Activated naive CD4-positive, alpha-beta T cell treated with anti-CD3 and anti-CD28 coated beads, Interleukin-2, amount 50 U/mL, for 24 hours (primary cell): Measurements from ENCODE around the gene CFAP70.

Source experiments
- H3K27ac Mint-ChIP-seq: one replicate; pipeline ENCODE4 v1.8.0; 2021; ENCODE audit warnings: mild to moderate bottlenecking, mixed read lengths
- H3K27me3 Mint-ChIP-seq: one replicate; pipeline ENCODE4 v1.8.0; 2021; ENCODE audit warnings: mixed read lengths
- H3K36me3 Mint-ChIP-seq: one replicate; pipeline ENCODE4 v1.8.0; 2021; ENCODE audit warnings: mixed read lengths
- H3K4me1 Mint-ChIP-seq: one replicate; pipeline ENCODE4 v1.8.0; 2021; ENCODE audit warnings: mixed read lengths
- H3K4me3 Mint-ChIP-seq: one replicate; pipeline ENCODE4 v1.8.0; 2021; ENCODE audit warnings: mild to moderate bottlenecking, mixed read lengths
- H3K9me3 Mint-ChIP-seq: one replicate; pipeline ENCODE4 v1.8.0; 2021; ENCODE audit warnings: mixed read lengths

Gene CFAP70

DNA sequence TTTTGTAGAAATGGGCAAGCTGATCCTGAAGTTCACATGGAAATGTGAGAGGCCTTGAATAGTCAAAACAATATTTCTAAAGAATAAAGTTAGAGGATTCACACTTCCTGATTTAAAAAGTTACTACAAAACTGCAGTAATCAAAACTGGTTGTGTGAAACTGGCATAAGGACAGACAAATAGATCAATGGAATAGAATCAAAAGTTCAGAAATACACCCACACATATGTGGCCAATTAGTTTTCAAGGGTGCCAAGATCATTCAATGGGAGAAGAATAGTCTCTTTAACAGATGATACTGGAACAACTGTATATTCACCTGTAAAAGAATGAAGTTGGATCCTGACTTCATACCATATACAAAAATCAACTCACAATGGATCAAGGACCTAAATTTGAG, 139.3 kb downstream of the CFAP70 start:
- Mint-ChIP-seq H3K9me3 (no peaks in the 10 kb centered on the region), H3K27me3 (no peaks in the 10 kb centered on the region), H3K4me1 (no peaks in the 10 kb centered on the region), H3K27ac (no peak overlapping the region), H3K4me3 (no peak overlapping the region), H3K36me3 (peaks cover 17% of the 10 kb centered on the region)

DNA sequence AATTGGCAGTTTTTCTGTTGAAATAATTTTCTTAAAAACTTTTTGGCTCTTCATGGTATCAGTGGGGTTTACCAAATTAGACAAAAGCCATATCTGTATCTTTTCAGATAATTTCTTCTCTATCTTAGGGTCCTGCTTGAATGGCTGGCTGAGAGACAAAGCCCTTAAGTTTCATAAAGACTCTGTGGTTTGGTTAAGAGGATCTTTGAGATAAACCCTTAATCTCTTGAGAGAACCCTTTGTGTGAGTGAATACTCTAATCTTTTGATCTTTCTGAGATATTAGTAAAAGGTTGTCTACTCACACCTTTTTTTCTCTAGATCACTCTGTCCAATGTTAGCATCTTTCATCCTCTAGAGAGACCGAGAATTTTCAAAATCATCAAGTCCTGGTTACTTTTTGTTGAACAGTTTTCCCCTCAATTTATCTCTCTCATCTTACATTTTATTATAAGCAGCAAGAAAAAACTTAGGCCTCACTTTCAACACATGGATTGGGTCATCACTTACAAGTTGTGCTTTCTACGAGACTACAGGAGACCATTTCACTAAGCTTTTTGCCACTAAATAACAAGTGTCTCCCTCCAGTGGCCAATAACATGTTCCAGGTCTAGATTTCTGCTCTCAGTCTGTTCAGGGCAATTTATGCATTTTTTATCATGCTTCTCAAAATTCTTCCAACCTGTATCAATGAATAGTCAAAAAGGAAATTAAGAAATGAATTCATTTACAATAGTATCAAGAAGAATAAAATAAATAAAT, 140.1 kb downstream of the CFAP70 start:
- Mint-ChIP-seq H3K27me3 (no peaks in the 10 kb centered on the region), H3K4me1 (no peaks in the 10 kb centered on the region), H3K4me3 (no peak overlapping the region), H3K36me3 (peaks cover 22% of the 10 kb centered on the region), H3K27ac (no peak overlapping the region), H3K9me3 (no peaks in the 10 kb centered on the region)

DNA sequence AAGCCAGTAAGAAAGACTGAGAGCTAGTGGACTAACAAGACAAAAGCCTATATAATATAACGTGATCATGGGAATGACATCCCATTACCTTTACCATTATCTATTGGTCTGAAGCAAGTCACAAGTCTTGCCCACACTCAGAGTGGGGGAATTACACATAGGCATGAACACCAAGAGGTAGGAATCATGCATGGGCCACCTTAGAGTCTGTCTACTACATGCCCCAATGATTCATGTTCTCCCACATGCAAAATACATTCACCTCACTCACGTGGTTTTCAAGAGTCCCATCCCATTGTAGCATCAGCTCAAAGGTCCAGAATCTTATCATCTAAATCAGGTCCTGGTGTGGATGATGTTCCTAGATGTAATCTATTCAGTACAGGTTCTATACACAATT, 141.0 kb downstream of the CFAP70 start:
- Mint-ChIP-seq H3K9me3 (no peaks in the 10 kb centered on the region), H3K4me1 (no peaks in the 10 kb centered on the region), H3K4me3 (no peak overlapping the region), H3K27me3 (no peaks in the 10 kb centered on the region), H3K36me3 (peaks cover 28% of the 10 kb centered on the region), H3K27ac (no peak overlapping the region)

DNA sequence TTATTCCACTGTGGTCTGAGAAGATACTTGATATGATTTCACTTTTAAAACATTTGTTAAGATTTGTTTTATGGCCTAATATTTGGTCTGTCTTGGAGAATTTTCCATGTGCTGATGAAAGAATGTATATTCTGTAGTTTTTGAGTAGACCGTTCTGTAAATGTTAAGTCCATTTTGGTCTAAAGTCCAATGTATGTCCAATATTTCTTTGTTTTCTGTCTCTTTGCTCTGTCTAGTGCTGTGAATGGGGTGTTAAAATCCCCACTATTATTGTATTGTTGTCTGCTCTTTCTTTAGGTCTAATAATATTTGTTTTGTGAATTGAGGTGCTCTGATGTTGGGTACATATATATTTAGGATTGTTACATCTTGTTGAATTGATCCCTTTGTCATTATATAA, 142.9 kb downstream of the CFAP70 start:
- Mint-ChIP-seq H3K27me3 (no peaks in the 10 kb centered on the region), H3K36me3 (peaks cover 33% of the 10 kb centered on the region), H3K4me3 (no peak overlapping the region), H3K9me3 (no peaks in the 10 kb centered on the region), H3K27ac (no peak overlapping the region), H3K4me1 (no peaks in the 10 kb centered on the region)

DNA sequence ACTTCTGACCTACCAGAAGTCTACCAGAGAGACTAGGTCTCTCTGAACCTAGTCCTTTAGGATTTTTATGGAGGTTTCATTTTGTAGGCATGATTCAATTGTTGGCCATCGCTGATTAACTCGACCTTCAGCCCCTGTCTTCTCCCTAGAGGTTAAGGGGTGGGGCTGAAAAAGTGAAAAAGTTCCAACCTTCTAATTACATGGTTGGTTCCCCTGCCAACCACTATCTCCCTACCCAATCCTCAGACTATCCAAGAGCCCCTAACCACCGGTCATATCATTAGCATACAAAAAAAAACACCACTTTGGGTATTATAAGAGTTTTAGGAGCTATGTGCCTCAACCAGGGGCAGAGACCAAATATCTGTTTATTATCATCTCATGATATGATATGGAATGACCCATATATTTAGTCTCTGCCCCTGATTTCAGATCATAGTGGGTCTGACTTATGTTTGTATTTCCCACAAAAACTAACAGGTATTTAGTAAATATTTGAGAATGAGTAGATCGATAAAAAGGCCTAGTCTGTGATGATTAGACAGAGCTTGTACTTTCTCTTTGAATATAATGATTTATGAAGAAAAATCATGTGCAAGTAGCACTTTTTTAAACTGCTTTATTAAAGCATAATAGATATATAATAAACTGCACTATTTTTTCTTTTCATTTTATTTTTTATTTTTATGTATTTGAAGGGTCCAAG, 147.4 kb downstream of the CFAP70 start:
- Mint-ChIP-seq H3K9me3 (no peaks in the 10 kb centered on the region), H3K4me1 (no peaks in the 10 kb centered on the region), H3K36me3 (peaks cover 26% of the 10 kb centered on the region), H3K27me3 (no peaks in the 10 kb centered on the region), H3K27ac (no peak overlapping the region), H3K4me3 (no peak overlapping the region)

DNA sequence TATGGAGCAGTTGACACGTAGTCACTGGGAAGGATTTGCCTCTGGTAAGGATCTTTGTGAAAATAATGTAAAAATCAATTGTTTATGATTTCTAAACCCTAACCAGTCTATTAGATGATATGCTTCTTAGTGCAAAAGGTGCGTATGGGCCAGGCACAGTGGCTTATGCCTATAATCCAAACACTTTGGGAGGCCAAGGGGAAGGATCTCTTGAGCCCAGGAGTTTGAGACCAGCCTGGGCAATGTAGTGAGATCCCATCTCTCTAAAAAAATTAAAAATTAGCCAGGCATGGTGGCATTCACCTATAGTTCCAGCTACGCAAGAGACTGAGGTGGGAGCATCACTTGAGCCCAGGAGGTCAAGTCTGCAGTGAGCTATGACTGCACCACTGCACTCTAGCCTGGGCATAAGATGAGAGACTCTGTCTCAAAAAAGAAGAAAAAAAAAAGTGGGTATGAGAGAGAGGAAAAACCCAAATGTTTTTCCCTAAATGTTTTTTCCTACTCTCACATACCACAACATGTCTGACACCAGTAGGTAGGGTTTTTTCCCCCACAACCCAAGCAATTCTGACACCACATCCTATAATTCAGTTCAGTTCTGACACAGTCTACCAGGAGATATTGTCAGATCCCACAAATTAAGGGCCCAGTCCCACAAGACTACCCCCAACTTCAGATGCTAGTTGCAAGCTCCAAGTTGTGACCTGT, 148.1 kb downstream of the CFAP70 start:
- Mint-ChIP-seq H3K27me3 (no peaks in the 10 kb centered on the region), H3K36me3 (peaks cover 23% of the 10 kb centered on the region), H3K9me3 (no peaks in the 10 kb centered on the region), H3K27ac (no peak overlapping the region), H3K4me3 (no peak overlapping the region), H3K4me1 (no peaks in the 10 kb centered on the region)

DNA sequence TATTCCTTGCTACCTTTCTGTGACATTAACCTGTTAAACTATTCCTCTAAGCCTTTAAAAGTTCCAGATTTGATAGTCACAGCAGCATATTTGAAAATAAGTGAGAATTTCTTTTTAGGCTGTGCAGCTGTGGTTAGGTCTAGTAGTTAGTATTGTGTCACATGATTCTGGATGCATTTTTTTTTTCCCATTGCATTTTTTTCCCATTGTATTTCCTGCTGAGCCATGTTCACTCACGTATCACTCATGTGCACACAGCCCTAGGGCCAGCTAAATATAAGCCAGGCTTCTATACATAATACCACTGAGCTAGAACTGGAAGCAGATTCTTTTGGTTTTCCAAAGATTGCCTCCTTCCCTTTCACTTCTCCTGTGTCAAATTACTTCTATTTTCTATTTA, 149.0 kb downstream of the CFAP70 start:
- H3K4me1 Mint-ChIP-seq: no peaks in the 10 kb centered on the region
- no peaks in the 10 kb centered on the region for H3K9me3 Mint-ChIP-seq
- no peaks in the 10 kb centered on the region for H3K27me3 Mint-ChIP-seq
- peaks cover 26% of the 10 kb centered on the region for H3K36me3 Mint-ChIP-seq
- no peak overlapping the region for H3K4me3 Mint-ChIP-seq
- no peak overlapping the region for H3K27ac Mint-ChIP-seq

DNA sequence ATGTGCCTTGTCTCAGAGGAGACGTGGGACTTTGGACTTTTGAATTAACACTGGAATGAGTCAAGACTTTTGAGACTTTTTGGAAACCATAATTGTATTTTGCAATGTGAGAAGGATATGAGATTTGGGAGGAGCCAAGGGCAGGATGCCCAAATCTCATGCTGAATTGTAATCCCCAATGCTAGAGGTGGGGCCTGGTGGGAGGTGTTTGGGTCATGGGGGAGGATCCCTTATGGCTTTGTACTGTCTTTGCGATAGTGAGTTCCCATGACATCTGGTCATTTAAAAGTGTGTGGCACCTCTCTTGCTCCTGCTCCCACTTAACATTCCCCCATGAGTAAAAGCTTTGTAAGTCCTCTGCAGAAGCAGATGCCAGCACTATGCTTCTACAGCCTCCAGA, 150.8 kb downstream of the CFAP70 start:
- no peaks in the 10 kb centered on the region for H3K4me1 Mint-ChIP-seq
- H3K4me3 Mint-ChIP-seq: no peak overlapping the region

DNA sequence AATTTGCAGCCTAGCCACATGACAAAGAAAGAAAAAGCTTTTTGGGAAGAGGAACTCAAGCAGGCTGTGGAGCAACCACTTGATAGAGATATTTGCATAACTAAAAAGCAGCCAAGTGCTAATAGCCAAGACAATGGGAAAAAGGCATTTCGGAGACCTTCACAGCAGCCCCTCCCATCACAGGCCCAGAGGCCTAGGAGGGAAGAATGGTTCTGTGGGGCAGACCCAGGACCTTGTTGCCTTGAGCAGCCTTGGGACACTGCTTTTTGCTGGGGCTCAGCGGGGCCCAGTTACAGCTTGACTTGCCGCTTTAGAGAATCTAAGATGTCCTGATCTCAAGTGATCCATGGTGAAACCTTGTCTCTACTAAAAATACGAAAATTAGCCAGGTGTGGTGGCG, 152.3 kb downstream of the CFAP70 start:
- H3K4me3 Mint-ChIP-seq: no peak overlapping the region

More for the DNA sequence above, 150.8 kb downstream of the CFAP70 start:
- Mint-ChIP-seq H3K9me3 (no peaks in the 10 kb centered on the region), H3K27me3 (no peaks in the 10 kb centered on the region), H3K36me3 (peaks cover 19% of the 10 kb centered on the region), H3K27ac (no peak overlapping the region)

DNA sequence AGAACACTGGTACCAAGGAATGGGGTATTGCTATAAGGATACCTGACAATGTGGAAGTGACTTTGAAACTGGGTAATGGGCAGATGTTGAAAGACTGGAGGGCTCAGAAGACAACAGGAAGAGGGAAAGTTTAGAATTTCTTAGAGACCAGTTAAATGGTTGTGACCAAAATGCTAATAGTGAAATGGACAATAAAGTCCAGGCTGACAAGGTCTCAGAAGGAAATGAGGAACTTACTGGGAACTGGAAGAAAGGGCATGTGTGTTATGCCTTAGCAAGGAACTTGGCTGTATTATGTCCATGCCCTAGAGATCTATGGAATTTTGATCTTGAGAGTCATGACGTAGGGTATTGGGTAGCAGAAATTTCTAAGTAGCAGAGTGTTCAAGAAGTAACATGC, 152.8 kb downstream of the CFAP70 start:
- peaks cover 15% of the 10 kb centered on the region for H3K36me3 Mint-ChIP-seq

More for the DNA sequence above, 152.3 kb downstream of the CFAP70 start:
- Mint-ChIP-seq H3K4me1 (no peaks in the 10 kb centered on the region), H3K27me3 (no peaks in the 10 kb centered on the region), H3K36me3 (peaks cover 17% of the 10 kb centered on the region), H3K27ac (no peak overlapping the region), H3K9me3 (no peaks in the 10 kb centered on the region)

DNA sequence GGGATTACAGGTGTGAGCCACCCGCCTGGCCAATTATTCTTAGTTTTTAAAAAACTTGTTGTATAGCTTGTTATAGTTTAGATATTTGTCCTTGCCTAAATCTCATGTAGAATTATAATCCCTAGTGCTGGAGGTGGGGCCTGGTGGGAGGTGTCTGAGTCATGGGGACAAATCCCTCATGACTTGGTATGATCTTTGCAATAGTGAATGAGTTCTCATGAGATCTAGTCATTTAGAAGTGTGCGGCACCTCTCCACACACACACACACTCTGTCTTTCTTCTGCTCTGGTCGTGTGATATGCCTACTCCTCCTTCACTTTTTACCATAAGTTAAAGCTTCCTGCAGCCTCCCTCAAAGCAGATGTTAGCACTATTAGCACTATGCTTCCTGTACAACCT, 153.6 kb downstream of the CFAP70 start:
- no peaks in the 10 kb centered on the region for H3K9me3 Mint-ChIP-seq
- no peaks in the 10 kb centered on the region for H3K4me1 Mint-ChIP-seq
- no peaks in the 10 kb centered on the region for H3K27me3 Mint-ChIP-seq
- no peak overlapping the region for H3K4me3 Mint-ChIP-seq
- no peak overlapping the region for H3K27ac Mint-ChIP-seq
- peaks cover 15% of the 10 kb centered on the region for H3K36me3 Mint-ChIP-seq

More for the DNA sequence above, 152.8 kb downstream of the CFAP70 start:
- H3K9me3 Mint-ChIP-seq: no peaks in the 10 kb centered on the region
- no peaks in the 10 kb centered on the region for H3K27me3 Mint-ChIP-seq
- H3K4me1 Mint-ChIP-seq: no peaks in the 10 kb centered on the region
- H3K27ac Mint-ChIP-seq: no peak overlapping the region
- no peak overlapping the region for H3K4me3 Mint-ChIP-seq
